ENCODE measurements around the gene RWDD2A.
"Not testable (repeated sequence)": the region's sequence is repeated elsewhere in the genome, so short reads cannot be mapped to it uniquely, and the experiment has no call there.

RWDD2A gene

GRCh38 chr6:83192871-83193746, at the start of gene RWDD2A, which contains the start of gene PGM3:
Gene RWDD2A, plus strand, starts transcription at chr6:83193357. Its CDS starts 1,095 bp downstream, at chr6:83194452.
Gene PGM3, minus strand, starts transcription at chr6:83193265. Its CDS starts 2,253 bp downstream, at chr6:83191012.
- DNase-seq (ENCODE audit: low read depth), result peak; percentile 46

- DNase-seq (ENCODE audit: low read depth), result no peak
Measured at GRCh38 chr6:83151114-83151513, 42.0 kb upstream of the RWDD2A start.

GRCh38 chr6:83152913-83153312, 40.2 kb upstream of the RWDD2A start:
- no peak for DNase-seq (ENCODE audit: low read depth)

GRCh38 chr6:83153883-83154521, 39.2 kb upstream of the RWDD2A start:
- DNase-seq (ENCODE audit: low read depth), result no peak

- DNase-seq (ENCODE audit: low read depth), result no peak
Measured at GRCh38 chr6:83155794-83156193, 37.4 kb upstream of the RWDD2A start.

GRCh38 chr6:83160167-83160566, 33.0 kb upstream of the RWDD2A start:
- no peak for DNase-seq (ENCODE audit: low read depth)

GRCh38 chr6:83167726-83168278, 25.4 kb upstream of the RWDD2A start:
- DNase-seq (ENCODE audit: low read depth), result no peak

- DNase-seq (ENCODE audit: low read depth), result no peak
Measured at GRCh38 chr6:83168556-83168955, 24.6 kb upstream of the RWDD2A start.

GRCh38 chr6:83169106-83169505, 24.1 kb upstream of the RWDD2A start:
- DNase-seq (ENCODE audit: low read depth), result no peak

- DNase-seq (ENCODE audit: low read depth), result no peak
Measured at GRCh38 chr6:83169511-83169910, 23.6 kb upstream of the RWDD2A start.

- DNase-seq (ENCODE audit: low read depth), result no peak
Measured at GRCh38 chr6:83176246-83176645, 16.9 kb upstream of the RWDD2A start.

GRCh38 chr6:83180426-83180950, 12.7 kb upstream of the RWDD2A start:
- DNase-seq (ENCODE audit: low read depth), result no peak

GRCh38 chr6:83182114-83182513, 11.0 kb upstream of the RWDD2A start:
- DNase-seq (ENCODE audit: low read depth), result no peak

GRCh38 chr6:83183082-83183828, 9.9 kb upstream of the RWDD2A start:
- DNase-seq (ENCODE audit: low read depth), result peak; percentile 50

- no peak for DNase-seq (ENCODE audit: low read depth)
Measured at GRCh38 chr6:83185096-83185495, 8.1 kb upstream of the RWDD2A start.

GRCh38 chr6:83188501-83188900, 4.7 kb upstream of the RWDD2A start:
- no peak for DNase-seq (ENCODE audit: low read depth)

GRCh38 chr6:83190626-83191025, 2.5 kb upstream of the RWDD2A start:
- no peak for DNase-seq (ENCODE audit: low read depth)

- not testable (repeated sequence) for DNase-seq (ENCODE audit: low read depth)
Measured at GRCh38 chr6:83191974-83192373, 1.2 kb upstream of the RWDD2A start.

- no peak for DNase-seq (ENCODE audit: low read depth)
Measured at GRCh38 chr6:83192456-83192855, 701 bp upstream of the RWDD2A start.

GRCh38 chr6:83193747-83194566, 800 bp downstream of the RWDD2A start:
- no peak for DNase-seq (ENCODE audit: low read depth)
